Endothelial cell of umbilical vein (primary cell): ENCODE results near the gene XXYLT1. TPM values are rescaled to one million over a fixed set of nuclear protein-coding genes. Genes with fewer than 3 reads are reported as not detected.
A peak's percentile ranks its signal among the peaks of the same experiment; 100 is the strongest.

ENCODE experiments used
- BruUV-seq: library from RNA; stranded (reverse); fragments of 400-500 nt; replicated peaks from 2 replicates; lab custom pipeline; 2021; lab: Mats Ljungman, UMichigan
- CTCF ChIA-PET: fragments of 300-600, 350-600 bp; sonication (Branson Sonifier 250); formaldehyde crosslinking; loops from one replicate; lab custom pipeline; 2021; ENCODE audit warnings: antibody characterized with exemption, inconsistent platforms; lab: Charles Lee
- POLR2A ChIA-PET: fragments of 300-600, 350-600 bp; sonication (Branson Sonifier 250); formaldehyde crosslinking; loops from one replicate; lab custom pipeline; 2021; ENCODE audit warnings: antibody characterized with exemption, inconsistent platforms; lab: Charles Lee
- DNase-seq: peaks from one replicate; pipeline ENCODE4 v3.0.0-alpha.2; 2011; ENCODE audit warnings: low read depth, low spot score
- FAIRE-seq: peaks from 2 replicates; lab custom pipeline; 2011; peaks lifted over from hg19 to GRCh38; lab: Jason Lieb, UNC
- H2AFZ ChIP-seq: 2 replicates; pipeline ENCODE4 v1.6.0; 2012; ENCODE audit warnings: low read depth, low read length, control low read depth, inconsistent platforms
- H3K27ac ChIP-seq: 2 replicates; pipeline ENCODE4 v1.5.1; 2011; ENCODE audit warnings: low read depth, mild to moderate bottlenecking, control low read depth, low read length, moderate library complexity; ENCODE audit not compliant: insufficient read depth
- H3K27me3 ChIP-seq, 2 experiments: 2 replicates each; pipeline versions ENCODE4 v1.6.0 to v1.6.1; 2011; ENCODE audit warnings: low read length in 2 of 2, mixed read lengths in 1 of 2; ENCODE audit not compliant: control insufficient read depth in 2 of 2, insufficient read depth in 2 of 2
- H3K36me3 ChIP-seq, 2 experiments: 2 replicates in 1 of 2; 3 replicates in 1 of 2; pipeline ENCODE4 v1.5.1; 2011; ENCODE audit warnings: low read length in 2 of 2, mild to moderate bottlenecking in 1 of 2, moderate library complexity in 1 of 2; ENCODE audit not compliant: control insufficient read depth in 2 of 2, insufficient read depth in 2 of 2; ENCODE audit errors: extremely low read depth in 1 of 2
- H3K4me1 ChIP-seq: 3 replicates; pipeline ENCODE4 v1.5.1; 2011; ENCODE audit warnings: mild to moderate bottlenecking, low read length; ENCODE audit not compliant: control insufficient read depth, insufficient read depth; ENCODE audit errors: extremely low read depth
- H3K4me2 ChIP-seq: 2 replicates; pipeline ENCODE4 v1.6.1; 2011; ENCODE audit warnings: low read length, control low read depth, mixed read lengths; ENCODE audit not compliant: insufficient read depth
- H3K4me3 ChIP-seq, 3 experiments: fragments of 200-600 bp in 1 of 3; sonication (generic), shearing (Covaris generic) in 1 of 3; replicated peaks in 1 of 3; 2 replicates each; pipeline ENCODE4 v1.5.1; 2011 to 2016; ENCODE audit warnings: control low read depth in 3 of 3, low read length in 3 of 3, mild to moderate bottlenecking in 2 of 3, inconsistent platforms in 1 of 3, low read depth in 1 of 3, moderate library complexity in 1 of 3; ENCODE audit not compliant: insufficient read depth in 1 of 3
- H3K79me2 ChIP-seq: 2 replicates; pipeline ENCODE4 v1.6.0; 2012; ENCODE audit warnings: low read length, inconsistent platforms; ENCODE audit not compliant: control insufficient read depth, insufficient read depth
- H3K9ac ChIP-seq: replicated peaks from 2 replicates; pipeline ENCODE3; 2011; ENCODE audit warnings: low read length, control low read depth; ENCODE audit not compliant: insufficient read depth; ENCODE audit errors: extremely low read depth
- H3K9me1 ChIP-seq: replicated peaks from 3 replicates; pipeline ENCODE4 v1.6.0; 2011; ENCODE audit warnings: mild to moderate bottlenecking, low read length; ENCODE audit not compliant: control insufficient read depth, insufficient read depth; ENCODE audit errors: extremely low read depth
- H3K9me3 ChIP-seq: replicated peaks from 2 replicates; pipeline ENCODE4 v1.5.1; 2012; ENCODE audit warnings: low read length, inconsistent platforms; ENCODE audit not compliant: control insufficient read depth, insufficient read depth
- H4K20me1 ChIP-seq: replicated peaks from 2 replicates; pipeline ENCODE3; 2011; ENCODE audit warnings: mild to moderate bottlenecking, low read length; ENCODE audit not compliant: control insufficient read depth, insufficient read depth; ENCODE audit errors: extremely low read depth
- CTCF ChIP-seq, 2 donors: IDR thresholded peaks; 1 replicate in 1 of 2; 2 replicates in 1 of 2; pipeline ENCODE4 v1.5.1; 2011; ENCODE audit warnings: low read length in 2 of 2, mild to moderate bottlenecking in 2 of 2, moderate library complexity in 2 of 2, control low read depth in 1 of 2, inconsistent platforms in 1 of 2, low read depth in 1 of 2; ENCODE audit not compliant: insufficient read depth in 1 of 2; ENCODE audit errors: extremely low read depth in 1 of 2
- EZH2 ChIP-seq: IDR thresholded peaks from 2 replicates; pipeline ENCODE4 v1.6.1; 2012; ENCODE audit warnings: borderline replicate concordance, low read depth, mild to moderate bottlenecking, moderate library complexity, low read length, inconsistent platforms; ENCODE audit not compliant: severe bottlenecking
- FOS ChIP-seq: IDR thresholded peaks from 2 replicates; pipeline ENCODE4 v1.6.1; 2011; ENCODE audit warnings: mild to moderate bottlenecking, low read length, moderate library complexity, borderline replicate concordance; ENCODE audit not compliant: insufficient read depth
- GATA2 ChIP-seq: IDR thresholded peaks from 2 replicates; pipeline ENCODE4 v1.7.0; 2011; ENCODE audit warnings: low read depth, mild to moderate bottlenecking, moderate library complexity, mixed read lengths, low read length; ENCODE audit not compliant: insufficient read length, insufficient read depth
- JUN ChIP-seq: IDR thresholded peaks from 2 replicates; pipeline ENCODE4 v1.6.1; 2011; ENCODE audit warnings: borderline replicate concordance, low read depth; ENCODE audit not compliant: insufficient read length, insufficient read depth
- MAX ChIP-seq: IDR thresholded peaks from 2 replicates; pipeline ENCODE4 v1.6.1; 2011; ENCODE audit not compliant: insufficient read depth, insufficient read length
- MYC ChIP-seq: IDR thresholded peaks from one replicate; pipeline ENCODE4 v1.6.1; 2011; ENCODE audit warnings: mild to moderate bottlenecking, low read depth, low read length
- POLR2A ChIP-seq: IDR thresholded peaks from 2 replicates; pipeline ENCODE4 v1.6.1; 2012; ENCODE audit warnings: low read depth, mild to moderate bottlenecking, control low read depth, low read length
- POLR2AphosphoS5 ChIP-seq: IDR thresholded peaks from 2 replicates; pipeline ENCODE4 v1.6.1; 2012; ENCODE audit warnings: low read depth, mild to moderate bottlenecking, control low read depth, low read length, moderate library complexity; ENCODE audit not compliant: insufficient read depth
- dilution Hi-C: fragments of 300-500 bp; cut with MboI; formaldehyde crosslinking; loops from one replicate; pipeline ENCODE4 v1.15.0; 2019; ENCODE audit warnings: low sequenced_read_pairs; ENCODE audit not compliant: extremely low pct_ligation_motif_present
- intact Hi-C: fragments of 100-400 bp; cut with micrococcal nuclease; formaldehyde crosslinking; loops from one replicate; pipeline ENCODE4 v1.10.0; 2022
- polyA plus RNA-seq, 4 experiments: library from polyadenylated mRNA; depleted of rRNA in 3 of 4; stranded (reverse) in 3 of 4; unstranded in 1 of 4; fragments of >200 nt; gene quantifications; 2 replicates each; pipeline versions ENCODE4 v1.2.1 to v1.2.3, GENCODE V29; 2011 to 2012; ENCODE audit warnings: missing spikeins in 1 of 4
- total RNA-seq: library from RNA; stranded (reverse); gene quantifications from 2 replicates; pipeline ENCODE4 v1.2.3, GENCODE V29; 2021

The XXYLT1 gene
- total and polyA plus RNA-seq, 2 donors (not counting 3 experiments of a cell fraction or from before 2014, with no cell fraction given) = 54.4 to 78.1 TPM

GRCh38 chr3:195227871-195228270 is 43.1 kb downstream of the XXYLT1 start:
- Histone ChIP-seq H3K4me2 (no peak overlapping the region), H3K9ac (no peak overlapping the region), H3K9me3 (no peaks in the 10 kb centered on the region), H3K79me2 (no peaks in the 10 kb centered on the region), H3K9me1 (no peaks in the 10 kb centered on the region), H3K4me3 (no peak overlapping the region), H3K36me3 (peaks cover 0 to 2% of the 10 kb centered on the region in 2 experiments), H4K20me1 (no peaks in the 10 kb centered on the region), H2AFZ (no peak overlapping the region), H3K4me1 (peaks cover 20% of the 10 kb centered on the region), H3K27ac (no peak overlapping the region), H3K27me3 (no peaks in the 10 kb centered on the region)
- no peak for DNase-seq
- intact Hi-C loops (no loop called here), dilution Hi-C loops (no loop called here)
- ChIA-PET POLR2A (interaction anchor here (0.7 kb wide), 1 partner anchor 680 kb away, joined by 9 read pairs; no protein-coding TSS in a partner anchor), CTCF (interaction anchor here (1.0 to 1.3 kb wide), 3 partner anchors 20 to 74 kb away, joined by 3 to 6 read pairs (median 4); no protein-coding TSS in a partner anchor)
- BruUV-seq = no TSS peak
- TF ChIP-seq MAX (no peak), POLR2A (no peak)
- FAIRE-seq = no peak

- dilution Hi-C loops = no loop called here
- POLR2A ChIA-PET = interaction anchor here (0.6 to 1.2 kb wide), 2 partner anchors 65 to 626 kb away, joined by 3 read pairs; no protein-coding TSS in a partner anchor
- no peak overlapping the region for H3K4me3 ChIP-seq
- CTCF ChIA-PET = interaction anchor here (0.7 to 1.8 kb wide), 19 partner anchors 12 to 555 kb away, joined by 3 to 11 read pairs (median 5); partner anchors contain the start of genes LSG1 and XXYLT1
- H3K36me3 ChIP-seq = peaks cover 0 to 2% of the 10 kb centered on the region in 2 experiments
- H3K27ac ChIP-seq = no peak overlapping the region
- no peak overlapping the region for H3K9ac ChIP-seq
- intact Hi-C loops = no loop called here
- H3K79me2 ChIP-seq = peaks cover 3% of the 10 kb centered on the region
- H2AFZ ChIP-seq = no peak overlapping the region
- no peaks in the 10 kb centered on the region for H3K9me1 ChIP-seq
- H4K20me1 ChIP-seq = no peaks in the 10 kb centered on the region
- no peak overlapping the region for H3K4me2 ChIP-seq
- no peaks in the 10 kb centered on the region for H3K27me3 ChIP-seq
- peaks cover 28% of the 10 kb centered on the region for H3K4me1 ChIP-seq
- DNase-seq = peak; percentile 46
- H3K9me3 ChIP-seq = no peaks in the 10 kb centered on the region
- TF ChIP-seq JUN (no peak), FOS (no peak), EZH2 (no peak), POLR2AphosphoS5 (no peak), GATA2 (no peak), CTCF (IDR thresholded peaks at IDR 0.05; ENCODE audit: extremely low read depth in 1 of 2, insufficient read depth in 1 of 2, low read depth in 1 of 2, low read length in 2 of 2) (peak; percentile 44 to 63), MYC (no peak), MAX (no peak)
- BruUV-seq = no TSS peak
- FAIRE-seq = no peak
Measured at GRCh38 chr3:195226900-195227447, 44.0 kb downstream of the XXYLT1 start.
